HG02759 (cell line): Measurements from ENCODE around the gene ULK3.
"Not testable (repeated sequence)": the region's sequence is repeated elsewhere in the genome, so short reads cannot be mapped to it uniquely, and the experiment has no call there.

Source experiments
- ATAC-seq: cut with Tn5 transposase; IDR thresholded peaks from one replicate; pipeline ENCODE4 v1.9.1; 2021; ENCODE audit warnings: mild to moderate bottlenecking, moderate library complexity; ENCODE audit not compliant: unreplicated experiment

The ULK3 gene

GRCh38 chr15:74842581-74843444 lies at the start of gene ULK3:
Gene ULK3, minus strand, starts transcription at chr15:74843156. Its CDS starts 51 bp downstream, at chr15:74843105.
- ATAC-seq = peak; percentile 87

GRCh38 chr15:74892313-74892712 lies 49.4 kb upstream of the ULK3 start:
- ATAC-seq = no peak

GRCh38 chr15:74891469-74891868 lies 48.5 kb upstream of the ULK3 start:
- no peak for ATAC-seq

- no peak for ATAC-seq
These were observed 47.7 kb upstream of the ULK3 start for GRCh38 chr15:74890665-74890960.

- peak; percentile 95 for ATAC-seq
These were observed 47.1 kb upstream of the ULK3 start, which contains the start of gene MPI for GRCh38 chr15:74889883-74890664. Gene MPI, plus strand, starts transcription at chr15:74890042. Its CDS starts 32 bp downstream, at chr15:74890074.

GRCh38 chr15:74889390-74889882 lies 46.5 kb upstream of the ULK3 start:
- ATAC-seq = peak; percentile 19

- ATAC-seq = no peak
These were observed 45.8 kb upstream of the ULK3 start for GRCh38 chr15:74888716-74889115.

GRCh38 chr15:74887537-74888193 lies 44.7 kb upstream of the ULK3 start:
- ATAC-seq = not testable (repeated sequence)

- no peak for ATAC-seq
These were observed 42.5 kb upstream of the ULK3 start for GRCh38 chr15:74885461-74885860.

- no peak for ATAC-seq
These were observed 41.7 kb upstream of the ULK3 start for GRCh38 chr15:74884428-74885223.

GRCh38 chr15:74882528-74882927 lies 39.6 kb upstream of the ULK3 start:
- ATAC-seq = no peak

GRCh38 chr15:74878273-74878672 lies 35.3 kb upstream of the ULK3 start:
- no peak for ATAC-seq

GRCh38 chr15:74873756-74874424 lies 30.9 kb upstream of the ULK3 start:
- ATAC-seq = no peak

GRCh38 chr15:74873036-74873755 lies 30.2 kb upstream of the ULK3 start, which contains the start of gene SCAMP2:
Gene SCAMP2, minus strand, starts transcription at chr15:74873365. Its CDS starts 110 bp downstream, at chr15:74873255.
- peak; percentile 86 for ATAC-seq

- ATAC-seq = no peak
These were observed 29.7 kb upstream of the ULK3 start for GRCh38 chr15:74872702-74873035.

- no peak for ATAC-seq
These were observed 27.7 kb upstream of the ULK3 start for GRCh38 chr15:74870436-74871215.

GRCh38 chr15:74869726-74870407 lies 26.9 kb upstream of the ULK3 start:
- peak; percentile 53 for ATAC-seq

- no peak for ATAC-seq
These were observed 26.4 kb upstream of the ULK3 start for GRCh38 chr15:74869372-74869725.
